Smooth muscle cell of bladder (primary cell): ENCODE measurements around the gene FLOT1. TPM values are rescaled to one million over a fixed set of nuclear protein-coding genes. Genes with fewer than 3 reads are reported as not detected.

Source experiments
- total RNA-seq: library from RNA; depleted of rRNA; stranded (reverse); fragments of >200 nt; gene quantifications from 2 replicates; pipeline ENCODE4 v1.2.3, GENCODE V29; 2014

FLOT1 gene, protein sequence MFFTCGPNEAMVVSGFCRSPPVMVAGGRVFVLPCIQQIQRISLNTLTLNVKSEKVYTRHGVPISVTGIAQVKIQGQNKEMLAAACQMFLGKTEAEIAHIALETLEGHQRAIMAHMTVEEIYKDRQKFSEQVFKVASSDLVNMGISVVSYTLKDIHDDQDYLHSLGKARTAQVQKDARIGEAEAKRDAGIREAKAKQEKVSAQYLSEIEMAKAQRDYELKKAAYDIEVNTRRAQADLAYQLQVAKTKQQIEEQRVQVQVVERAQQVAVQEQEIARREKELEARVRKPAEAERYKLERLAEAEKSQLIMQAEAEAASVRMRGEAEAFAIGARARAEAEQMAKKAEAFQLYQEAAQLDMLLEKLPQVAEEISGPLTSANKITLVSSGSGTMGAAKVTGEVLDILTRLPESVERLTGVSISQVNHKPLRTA
- 90.2 and 100 TPM in 2 replicates for total RNA-seq

DNA sequence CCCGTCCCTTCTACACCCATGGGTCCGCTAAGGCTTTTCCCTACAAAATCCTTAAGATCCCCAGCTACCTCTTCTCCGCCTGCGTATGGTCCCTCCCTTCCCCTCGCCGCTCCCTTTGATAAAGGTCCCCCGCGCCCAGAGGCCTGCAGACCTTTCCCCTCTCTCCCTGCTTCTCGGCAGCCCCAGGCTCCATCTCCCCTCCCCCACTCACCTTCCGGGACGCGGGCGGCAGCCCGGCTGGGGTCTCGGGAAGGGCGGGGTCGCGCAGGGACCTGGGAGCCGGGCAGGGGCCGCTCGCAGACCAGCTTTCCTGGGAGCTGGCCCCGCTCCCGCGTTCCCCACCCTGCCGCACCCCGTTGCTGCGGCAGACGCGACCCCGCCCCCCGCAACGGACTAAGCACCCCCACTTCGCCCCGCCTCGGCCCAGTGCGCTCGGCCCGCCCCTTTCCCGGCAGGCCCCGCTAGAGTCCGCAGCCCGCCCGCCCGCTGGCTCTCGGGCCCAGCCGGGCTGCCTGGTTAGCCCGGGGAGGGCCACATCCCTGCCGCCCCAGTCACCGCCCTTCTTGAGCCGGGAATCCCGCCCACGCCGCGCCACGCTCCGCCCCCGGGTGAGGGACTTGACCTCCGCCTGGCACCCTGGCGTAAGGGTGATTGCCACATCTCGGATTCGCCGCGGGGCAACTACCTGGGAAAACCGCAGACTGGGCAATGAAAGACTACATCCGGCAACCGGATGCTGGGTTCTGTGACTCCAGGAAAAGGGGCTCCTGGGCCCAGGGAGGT, at the start of gene FLOT1:
Gene FLOT1, minus strand, starts transcription at position 372 of the 783 bp plus-strand sequence. CDS start 498 bp downstream, outside the sequence.

DNA sequence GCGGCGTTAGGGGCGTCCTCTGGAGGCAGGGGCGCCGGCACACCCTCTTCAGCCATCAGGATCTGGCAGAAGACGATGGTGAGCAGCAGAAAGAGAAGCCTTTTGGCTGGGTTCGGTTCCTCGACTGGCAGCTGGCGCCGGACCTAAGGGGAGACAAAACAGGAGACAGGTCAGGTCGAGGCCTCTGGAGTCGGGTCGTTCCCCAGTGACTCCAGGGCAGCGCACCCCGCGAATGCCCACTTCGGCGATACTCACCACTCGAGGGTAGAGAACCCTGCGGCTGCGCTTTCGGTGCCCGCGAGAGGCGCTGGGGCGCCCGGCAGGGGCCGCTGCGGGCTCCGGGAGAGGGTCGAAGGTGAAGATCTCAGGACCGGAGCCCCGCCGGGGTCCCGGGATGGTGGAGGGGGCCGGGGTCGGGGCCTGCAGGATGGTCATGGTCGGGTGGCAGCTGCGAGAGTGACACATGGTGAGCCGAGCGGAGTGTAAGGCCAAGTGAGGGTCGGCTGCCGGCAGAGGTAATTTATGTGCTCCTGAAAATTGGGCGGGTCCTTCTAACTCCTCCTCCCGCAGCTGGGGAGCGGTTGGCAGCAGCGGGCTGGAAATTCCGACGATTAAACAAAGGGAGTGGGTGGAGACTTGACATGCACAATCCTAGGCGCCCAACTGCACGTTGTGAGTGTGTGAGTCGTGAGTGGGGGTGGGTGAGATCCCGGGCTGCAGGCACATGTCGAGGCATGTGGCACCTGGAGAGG, 1.7 kb upstream of the FLOT1 start, which contains the start of gene IER3:
Gene IER3, minus strand, starts transcription at position 494 of the 752 bp plus-strand sequence. Its CDS starts 29 bp downstream, at position 465.

DNA sequence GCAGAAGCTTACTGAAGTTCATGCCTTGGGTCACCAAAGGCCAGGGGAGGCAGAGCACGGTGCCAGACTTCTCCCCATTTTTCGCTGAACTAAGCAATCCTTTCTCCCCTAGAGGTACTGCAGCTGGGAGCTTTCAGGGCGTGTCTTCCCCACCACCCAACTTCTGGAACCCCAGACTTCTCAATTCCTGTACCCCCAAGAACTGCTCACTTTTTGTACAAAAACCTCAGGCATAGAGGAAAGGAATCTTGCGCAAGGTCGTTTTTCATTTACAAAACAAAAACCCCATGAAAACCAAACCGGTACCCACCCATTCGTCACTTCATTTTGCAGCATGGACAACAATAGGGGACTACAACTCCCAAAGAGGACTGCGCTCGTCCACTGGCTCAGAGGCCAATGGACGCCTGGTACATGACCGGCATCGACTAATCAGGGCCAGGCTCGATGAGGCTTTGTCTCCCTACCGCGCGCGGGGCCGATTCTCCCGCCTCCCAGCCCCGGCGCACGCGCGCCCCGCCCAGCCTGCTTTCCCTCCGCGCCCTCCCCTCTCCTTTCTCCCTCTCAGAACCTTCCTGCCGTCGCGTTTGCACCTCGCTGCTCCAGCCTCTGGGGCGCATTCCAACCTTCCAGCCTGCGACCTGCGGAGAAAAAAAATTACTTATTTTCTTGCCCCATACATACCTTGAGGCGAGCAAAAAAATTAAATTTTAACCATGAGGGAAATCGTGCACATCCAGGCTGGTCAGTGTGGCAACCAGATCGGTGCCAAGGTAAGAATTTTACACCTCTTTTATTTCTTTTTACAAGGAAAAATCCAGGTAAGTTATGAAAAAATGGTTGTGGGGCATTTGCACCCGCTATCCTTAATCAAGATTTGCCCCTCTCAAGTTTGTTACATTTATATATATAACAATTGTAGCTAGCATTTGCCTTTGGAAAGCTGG, 22.4 kb downstream of the FLOT1 start, which contains the start of gene TUBB:
Gene TUBB, plus strand, starts transcription at position 562 of the 947 bp plus-strand sequence. Its CDS starts 155 bp downstream, at position 717.

DNA sequence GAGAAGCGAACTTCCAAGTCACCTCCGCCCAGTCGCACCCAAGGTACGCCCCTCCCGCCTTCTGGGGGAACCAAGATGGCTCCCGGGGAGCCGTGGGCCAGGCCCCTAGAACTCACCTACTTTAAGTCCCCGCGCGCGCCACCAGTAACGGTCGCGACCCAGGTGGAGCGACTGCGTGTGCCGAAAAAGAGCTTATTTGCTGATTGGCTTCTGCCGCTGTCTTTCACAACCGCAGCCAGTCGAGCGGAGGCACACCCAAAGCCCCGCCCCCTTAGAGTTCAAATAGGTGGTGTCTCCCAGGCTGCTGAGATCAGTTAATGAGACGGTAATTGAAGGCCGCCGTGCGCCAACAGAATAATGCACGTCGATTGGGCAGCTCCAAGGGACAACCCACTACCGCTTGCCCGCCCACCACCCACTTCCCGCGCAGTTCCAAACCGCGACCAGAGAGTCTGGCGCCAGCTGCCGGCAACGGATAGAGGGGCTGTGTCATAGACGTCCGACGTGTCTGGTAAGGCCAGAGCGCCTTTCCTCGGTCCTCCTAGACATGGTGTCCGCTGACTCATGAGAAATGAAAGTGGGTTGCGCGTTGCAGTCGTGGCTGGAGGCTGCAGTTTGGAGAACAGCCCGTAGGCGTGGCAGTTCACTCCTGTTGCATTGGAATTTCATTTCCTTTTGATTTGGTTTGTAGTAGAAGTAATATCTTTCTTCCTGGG, 25.2 kb downstream of the FLOT1 start, which contains the start of gene MDC1:
Gene MDC1, minus strand, starts transcription at position 153 of the 716 bp plus-strand sequence. CDS start 2,106 bp downstream, outside the sequence.

DNA sequence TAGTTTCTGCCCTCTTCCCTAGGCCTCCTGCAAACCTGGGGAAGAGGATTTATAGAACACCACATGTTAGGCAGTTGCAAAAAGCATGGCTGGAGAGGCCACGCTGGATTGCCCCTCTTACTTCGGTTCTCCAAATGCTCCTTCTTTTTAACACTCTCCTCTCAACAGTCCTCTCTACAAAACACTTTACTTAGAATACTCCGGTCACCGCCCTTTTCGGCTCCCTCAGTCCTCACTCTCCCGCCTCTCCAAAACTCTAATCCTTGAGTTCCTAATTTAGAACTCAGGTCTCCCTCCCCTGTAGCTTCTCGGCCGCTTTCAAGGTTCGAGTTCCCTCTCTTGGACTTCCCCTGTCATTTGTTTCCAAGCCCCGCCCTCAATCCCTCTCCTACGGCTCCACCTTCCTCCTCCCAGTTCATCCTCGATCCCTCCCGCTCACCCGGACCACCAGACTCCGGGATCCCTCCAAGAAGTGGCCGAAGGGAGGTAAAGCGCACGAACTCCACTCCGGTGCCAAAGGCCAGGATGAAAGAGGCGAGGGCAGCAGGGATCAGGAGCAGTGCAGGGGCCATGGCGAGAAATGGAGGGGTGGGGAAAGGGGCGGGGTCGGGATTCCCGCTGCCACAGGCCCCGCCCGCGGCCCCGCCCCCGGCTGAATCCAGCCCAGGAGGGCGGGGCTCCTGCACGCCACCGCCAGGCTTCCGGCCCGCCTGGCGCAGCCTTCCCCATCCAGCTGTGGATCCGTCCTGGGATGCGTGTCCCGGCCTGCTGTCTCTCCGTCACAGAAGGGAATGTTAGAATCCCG, 51.9 kb downstream of the FLOT1 start, which contains the start of gene NRM:
Gene NRM, minus strand, starts transcription at position 582 of the 805 bp plus-strand sequence. Its CDS starts 10 bp downstream, at position 572.

DNA sequence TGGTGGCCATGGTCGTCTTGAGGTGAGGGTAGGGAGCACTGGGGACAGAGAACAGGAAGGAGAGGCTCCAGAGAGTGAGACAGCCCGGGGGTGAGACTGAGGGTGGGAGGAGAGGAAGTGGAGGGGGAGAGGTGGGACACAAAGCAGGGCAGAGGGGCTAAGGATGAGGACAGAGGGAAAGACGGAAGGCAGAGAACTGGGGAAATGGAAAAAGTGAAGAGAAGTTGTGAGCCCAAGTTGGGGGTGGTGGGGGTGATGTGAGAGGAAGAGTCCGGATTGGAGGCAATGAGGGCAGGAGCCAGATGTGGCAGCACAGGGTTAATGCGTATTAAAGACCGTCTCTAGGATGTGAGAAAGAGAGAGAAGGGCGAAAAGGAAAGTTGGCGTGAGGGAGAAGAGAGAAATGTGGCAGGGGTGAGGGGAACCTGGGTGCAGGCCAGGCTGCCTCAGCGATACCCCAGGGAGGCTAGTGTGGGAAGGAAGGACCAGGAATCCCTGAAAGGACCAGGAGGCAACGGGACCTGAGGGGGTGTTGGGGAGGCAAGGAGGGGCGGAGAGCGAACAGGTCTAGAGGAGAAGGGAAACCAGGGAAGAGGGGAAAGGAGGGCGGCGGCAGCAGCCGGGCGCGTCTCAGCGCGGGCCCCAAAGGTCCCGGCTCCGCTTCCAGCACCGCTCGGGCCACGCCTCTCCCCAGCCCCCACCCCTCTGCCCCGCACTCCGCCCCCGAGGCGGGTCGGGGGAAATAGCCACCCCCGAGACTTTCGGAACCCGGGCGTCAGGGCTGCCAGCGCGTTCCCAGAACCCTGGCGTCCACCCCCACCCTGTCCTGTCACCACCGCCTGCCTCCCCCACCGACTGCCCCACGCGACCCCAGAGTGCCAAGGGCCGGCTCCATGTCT, 56.2 kb downstream of the FLOT1 start, which contains the start of gene PPP1R18:
Gene PPP1R18, minus strand, starts transcription at position 637 of the 899 bp plus-strand sequence. Its CDS starts 627 bp downstream, at position 10.

Other genes starting within 250 kb of the FLOT1 start
- gene GNL1, start 186.2 kb downstream of the FLOT1 start, total RNA-seq: 43.5 and 53.8 TPM in 2 replicates
- gene PRR3, start 185.4 kb downstream of the FLOT1 start, total RNA-seq: 3.4 and 6.4 TPM in 2 replicates
- gene ABCF1, start 171.2 kb downstream of the FLOT1 start, total RNA-seq: 33.4 and 59.5 TPM in 2 replicates
- gene PPP1R10, start 125.4 kb downstream of the FLOT1 start, total RNA-seq: 13.9 and 20.8 TPM in 2 replicates
- 36.4 and 46.6 TPM in 2 replicates for gene MRPS18B, start 124.8 kb downstream of the FLOT1 start, total RNA-seq
- gene ATAT1, start 115.8 kb downstream of the FLOT1 start, total RNA-seq: 2.0 and 2.8 TPM in 2 replicates
- gene C6orf136, start 95.6 kb downstream of the FLOT1 start, total RNA-seq: 2.0 and 2.7 TPM in 2 replicates
- gene DHX16, start 69.7 kb downstream of the FLOT1 start, total RNA-seq: 35.8 and 43.7 TPM in 2 replicates
- gene PPP1R18, start 56.0 kb downstream of the FLOT1 start, total RNA-seq: 36.7 and 43.6 TPM in 2 replicates
- gene NRM, start 51.7 kb downstream of the FLOT1 start, total RNA-seq: 0.71 and 1.0 TPM in 2 replicates
- 2.4 and 3.7 TPM in 2 replicates for gene MDC1, start 25.4 kb downstream of the FLOT1 start, total RNA-seq
- gene TUBB, start 22.3 kb downstream of the FLOT1 start, total RNA-seq: 310 and 353 TPM in 2 replicates
- 48.9 and 61.3 TPM in 2 replicates for gene IER3, start 1.9 kb upstream of the FLOT1 start, total RNA-seq
- 16.2 and 34.9 TPM in 2 replicates for gene DDR1, start 141.8 kb upstream of the FLOT1 start, total RNA-seq
- 5.8 and 11.1 TPM in 2 replicates for gene GTF2H4, start 165.5 kb upstream of the FLOT1 start, total RNA-seq
- gene VARS2, start 171.6 kb upstream of the FLOT1 start, total RNA-seq: 9.8 and 15.5 TPM in 2 replicates
- gene SFTA2, start 189.5 kb upstream of the FLOT1 start, total RNA-seq: not detected in 2 replicates
- gene MUCL3, start 198.3 kb upstream of the FLOT1 start, total RNA-seq: not detected in 2 replicates
- not detected in 2 replicates for gene MUC21, start 241.0 kb upstream of the FLOT1 start, total RNA-seq